HCT116 (cell line): ENCODE measurements around the gene PEX10. TPM values are rescaled to one million over a fixed set of nuclear protein-coding genes. Genes with fewer than 3 reads are reported as not detected.

Experiments used
- ATAC-seq: fragments of 200-7000 bp; cut with Tn5 transposase; 2 replicates; pipeline ENCODE4 v1.9.1; 2020; ENCODE audit warnings: mild to moderate bottlenecking, moderate library complexity
- BruUV-seq: library from RNA; stranded (reverse); fragments of 400-500 nt; replicated peaks from 2 replicates; lab custom pipeline; 2021; lab: Mats Ljungman, UMichigan
- CTCF ChIA-PET: fragments of 300-600 bp; sonication (Branson Sonifier 250); formaldehyde crosslinking; loops from one replicate; lab custom pipeline; 2021; ENCODE audit warnings: antibody characterized with exemption; lab: Charles Lee
- POLR2A ChIA-PET: fragments of 300-600, 350-600 bp; sonication (Branson Sonifier 250); formaldehyde crosslinking; loops from one replicate; lab custom pipeline; 2021; ENCODE audit warnings: antibody characterized with exemption; lab: Charles Lee
- RAD21 ChIA-PET, 2 experiments: fragments of 300-600 bp; sonication (Branson Sonifier 250); formaldehyde crosslinking; loops; one replicate each; lab custom pipeline; 2023; ENCODE audit warnings: low total read pairs in 2 of 2; ENCODE audit not compliant: uncharacterized antibody in 2 of 2, unreplicated experiment in 2 of 2, low non-redundant PET in 1 of 2; lab: Charles Lee
- DNase-seq: peaks from one replicate; pipeline ENCODE4 v3.0.0-alpha.2; 2010; ENCODE audit warnings: low read depth, low spot score
- H2AFZ ChIP-seq: fragments of 200-600 bp; shearing (Covaris generic), sonication (generic); 2 replicates; pipeline ENCODE4 v1.6.1; 2017; ENCODE audit warnings: low read depth, mixed run types, mixed read lengths, antibody characterized with exemption, low read length; ENCODE audit not compliant: poor library complexity, severe bottlenecking
- H3K27ac ChIP-seq: 2 replicates; pipeline ENCODE4 v1.5.1; 2012; ENCODE audit warnings: low read depth, low read length
- H3K27me3 ChIP-seq: fragments of 200-600 bp; sonication (generic); 2 replicates; pipeline ENCODE4 v1.6.1; 2016; ENCODE audit warnings: mixed run types, low read length, mixed read lengths; ENCODE audit not compliant: insufficient read depth
- H3K36me3 ChIP-seq, 2 experiments: fragments of 200-500 bp in 1 of 2; fragments of 200-600 bp in 1 of 2; sonication (Bioruptor generic) in 1 of 2; sonication (generic) in 1 of 2; 2 replicates each; pipeline versions ENCODE4 v1.5.1 to v1.6.1; 2014 to 2016; ENCODE audit warnings: low read length in 2 of 2, inconsistent platforms in 1 of 2, mixed read lengths in 1 of 2, mixed run types in 1 of 2; ENCODE audit not compliant: insufficient read depth in 2 of 2, control insufficient read depth in 1 of 2
- H3K4me1 ChIP-seq, 2 experiments: fragments of 200-600 bp in 1 of 2; sonication (generic) in 1 of 2; 2 replicates each; pipeline versions ENCODE4 v1.5.1 to v1.6.1; 2012 to 2017; ENCODE audit warnings: low read length in 2 of 2, inconsistent platforms in 1 of 2, mild to moderate bottlenecking in 1 of 2, mixed read lengths in 1 of 2, mixed run types in 1 of 2, moderate library complexity in 1 of 2; ENCODE audit not compliant: insufficient read depth in 2 of 2, control insufficient read depth in 1 of 2
- H3K4me2 ChIP-seq: fragments of 200-600 bp; sonication (generic); 2 replicates; pipeline ENCODE4 v1.6.1; 2017; ENCODE audit warnings: mixed run types, low read length, mixed read lengths
- H3K4me3 ChIP-seq, 2 experiments: fragments of 200-600 bp in 1 of 2; sonication (generic) in 1 of 2; replicated peaks in 1 of 2; 2 replicates each; pipeline ENCODE4 v1.5.1; 2011 to 2016; ENCODE audit warnings: low read length in 2 of 2, control low read depth in 1 of 2, low read depth in 1 of 2, mild to moderate bottlenecking in 1 of 2, mixed read lengths in 1 of 2, mixed run types in 1 of 2
- H3K79me2 ChIP-seq: fragments of 200-600 bp; sonication (generic); 2 replicates; pipeline ENCODE4 v1.6.1; 2017; ENCODE audit warnings: mild to moderate bottlenecking, mixed run types, low read length, moderate library complexity, mixed read lengths; ENCODE audit not compliant: insufficient read depth
- H3K9ac ChIP-seq: fragments of 200-600 bp; sonication (generic); 2 replicates; pipeline ENCODE4 v1.6.1; 2016; ENCODE audit warnings: low read length, mixed read lengths
- H3K9me2 ChIP-seq: fragments of 200-600 bp; sonication (generic), shearing (Covaris generic); 2 replicates; pipeline ENCODE4 v1.6.1; 2017; ENCODE audit warnings: mixed run types, mild to moderate bottlenecking, moderate library complexity; ENCODE audit not compliant: insufficient read depth
- H3K9me3 ChIP-seq, 2 experiments: fragments of 200-500 bp in 1 of 2; fragments of 200-600 bp in 1 of 2; sonication (Bioruptor generic) in 1 of 2; sonication (generic) in 1 of 2; 2 replicates each; pipeline ENCODE4 v1.6.1; 2014 to 2017; ENCODE audit warnings: low read length in 2 of 2, mixed read lengths in 2 of 2, inconsistent platforms in 1 of 2, low read depth in 1 of 2, mild to moderate bottlenecking in 1 of 2, mixed run types in 1 of 2, moderate library complexity in 1 of 2; ENCODE audit not compliant: control insufficient read depth in 1 of 2, insufficient read depth in 1 of 2
- H4K20me1 ChIP-seq: fragments of 200-600 bp; sonication (generic), shearing (Covaris generic); 2 replicates; pipeline ENCODE4 v1.6.1; 2017; ENCODE audit warnings: mixed run types, mild to moderate bottlenecking, moderate library complexity; ENCODE audit not compliant: insufficient read depth
- CEBPB ChIP-seq: IDR thresholded peaks from 2 replicates; pipeline ENCODE4 v1.6.1; 2012; ENCODE audit warnings: low read depth
- EGR1 ChIP-seq: IDR thresholded peaks from 2 replicates; pipeline ENCODE4 v1.6.1; 2012; ENCODE audit warnings: low read depth
- EZH2 ChIP-seq: fragments of 200-600 bp; sonication (generic); IDR thresholded peaks from 2 replicates; pipeline ENCODE4 v1.6.1; 2017; ENCODE audit warnings: antibody characterized with exemption, mixed run types
- EZH2phosphoT487 ChIP-seq: fragments of 200-600 bp; IDR thresholded peaks from 2 replicates; pipeline ENCODE4 v1.6.1; 2018; ENCODE audit warnings: antibody characterized with exemption, borderline replicate concordance
- JUND ChIP-seq: IDR thresholded peaks from 2 replicates; pipeline ENCODE4 v1.6.1; 2012
- POLR2AphosphoS5 ChIP-seq: IDR thresholded peaks from 2 replicates; pipeline ENCODE4 v1.6.1; 2011; ENCODE audit warnings: mild to moderate bottlenecking, low read depth, low read length, moderate library complexity
- RAD21 ChIP-seq: IDR thresholded peaks from 2 replicates; pipeline ENCODE4 v1.6.1; 2012; ENCODE audit warnings: low read depth, mild to moderate bottlenecking
- SIN3A ChIP-seq: IDR thresholded peaks from 2 replicates; pipeline ENCODE4 v1.6.1; 2012; ENCODE audit warnings: low read depth
- SRF ChIP-seq: IDR thresholded peaks from 2 replicates; pipeline ENCODE4 v1.6.1; 2012; ENCODE audit warnings: low read depth
- TCF7L2 ChIP-seq: IDR thresholded peaks from 2 replicates; pipeline ENCODE4 v1.7.0; 2011; ENCODE audit warnings: borderline replicate concordance, inconsistent platforms; ENCODE audit not compliant: insufficient read depth, insufficient read length; ENCODE audit errors: extremely low read depth
- YY1 ChIP-seq: IDR thresholded peaks from 2 replicates; pipeline ENCODE4 v1.6.1; 2011; ENCODE audit warnings: low read length, low read depth, moderate library complexity, mild to moderate bottlenecking; ENCODE audit not compliant: insufficient replicate concordance; ENCODE audit errors: extremely low read depth
- ZBTB33 ChIP-seq: IDR thresholded peaks from 2 replicates; pipeline ENCODE4 v1.6.1; 2011; ENCODE audit warnings: mild to moderate bottlenecking, low read length, moderate library complexity; ENCODE audit not compliant: insufficient replicate concordance; ENCODE audit errors: extremely low read depth
- intact Hi-C: fragments of 100-400 bp; cut with micrococcal nuclease; formaldehyde crosslinking; loops from 2 replicates; pipeline ENCODE4 v1.10.0; 2022
- total RNA-seq: library from RNA; stranded (reverse); gene quantifications from one replicate; pipeline ENCODE4 v1.2.1, GENCODE V29; 2021; ENCODE audit not compliant: unreplicated experiment
- TF ChIP-seq, protein P1 (sequence below), 3 experiments: fragments of 200-600 bp in 1 of 3; sonication (generic) in 1 of 3; IDR thresholded peaks in 2 of 3; conservative IDR thresholded peaks in 1 of 3; 2 replicates each; pipeline ENCODE4 v1.5.1; 2012 to 2017; ENCODE audit warnings: low read depth in 2 of 3, low read length in 2 of 3, antibody characterized with exemption in 1 of 3, borderline replicate concordance in 1 of 3, control low read depth in 1 of 3, mild to moderate bottlenecking in 1 of 3, mixed read lengths in 1 of 3, mixed run types in 1 of 3, moderate library complexity in 1 of 3; ENCODE audit not compliant: insufficient read depth in 1 of 3
- TF ChIP-seq, protein P2 (sequence below): IDR thresholded peaks from 2 replicates; pipeline ENCODE4 v1.6.1; 2012

PEX10 gene
- total RNA-seq, 1 experiment from 2014 or later, result 27.9 TPM

- intact Hi-C loops, result no loop called here
- Histone ChIP-seq H3K79me2 (no peaks in the 10 kb centered on the region), H3K4me1 (peaks cover 0 to 7% of the 10 kb centered on the region in 2 experiments; a peak in 1 of 4 replicates), H3K27me3 (no peaks in the 10 kb centered on the region), H4K20me1 (no peaks in the 10 kb centered on the region), H3K9me2 (no peaks in the 10 kb centered on the region), H3K9me3 (no peaks in the 10 kb centered on the region), H2AFZ (no peak overlapping the region), H3K36me3 (no peaks in the 10 kb centered on the region), H3K4me2 (no peak overlapping the region), H3K4me3 (no peak overlapping the region), H3K27ac (no peak overlapping the region), H3K9ac (no peak overlapping the region)
- CTCF ChIA-PET, result no interaction called here
- no peak for TF ChIP-seq SIN3A
- no peak for TF ChIP-seq EGR1
- no peak for TF ChIP-seq POLR2AphosphoS5
- TF ChIP-seq CEBPB, result no peak
- no peak for TF ChIP-seq YY1
- BruUV-seq, result no TSS peak
- POLR2A ChIA-PET, result no interaction called here
- DNase-seq (no peak), ATAC-seq (no peak; the same call in 1 of the 2 replicates)
- RAD21 ChIA-PET, result no interaction called here
Measured at GRCh38 chr1:2372551-2373490, 39.5 kb downstream of the PEX10 start.

DNA sequence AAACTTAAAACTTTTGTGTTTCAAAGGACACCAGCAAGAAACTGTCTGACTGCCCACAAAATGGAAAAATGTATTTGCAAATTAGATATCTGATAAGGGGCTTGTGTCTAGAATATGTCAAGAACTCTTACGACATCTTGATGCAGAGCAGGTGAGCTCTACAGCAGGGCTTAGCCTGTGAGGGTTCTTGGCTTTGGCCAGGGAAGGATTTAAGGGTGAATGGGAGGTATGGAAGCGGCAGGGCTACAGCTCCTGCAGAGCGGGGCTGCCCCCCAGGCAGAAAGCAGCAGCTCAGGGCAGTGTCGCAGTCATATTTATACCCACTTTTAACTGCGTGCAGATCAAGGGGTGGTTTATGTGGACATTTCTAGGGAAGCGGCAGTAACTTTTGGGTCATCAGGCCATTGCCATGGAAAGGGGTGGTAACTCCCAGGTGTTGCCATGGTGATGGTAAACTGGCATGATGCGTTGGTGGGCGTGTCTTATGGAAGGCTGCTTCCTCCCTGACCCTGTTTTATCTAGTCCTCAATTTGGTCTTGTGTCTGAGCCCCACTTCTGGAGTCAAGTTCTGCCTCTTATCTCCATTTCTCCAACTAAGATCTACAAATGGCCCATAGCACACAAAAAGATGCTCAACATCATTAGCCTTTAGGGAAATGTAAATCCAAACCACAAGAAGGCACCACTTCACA, 44.2 kb downstream of the PEX10 start:
- CTCF ChIA-PET, result no interaction called here
- RAD21 ChIA-PET, result no interaction called here
- TF ChIP-seq ZBTB33 (no peak), JUND (no peak), RAD21 (no peak), YY1 (no peak), EZH2phosphoT487 (no peak), TCF7L2 (no peak), SRF (no peak), EZH2 (no peak), EGR1 (no peak)
- TF ChIP-seq, protein P1, sequence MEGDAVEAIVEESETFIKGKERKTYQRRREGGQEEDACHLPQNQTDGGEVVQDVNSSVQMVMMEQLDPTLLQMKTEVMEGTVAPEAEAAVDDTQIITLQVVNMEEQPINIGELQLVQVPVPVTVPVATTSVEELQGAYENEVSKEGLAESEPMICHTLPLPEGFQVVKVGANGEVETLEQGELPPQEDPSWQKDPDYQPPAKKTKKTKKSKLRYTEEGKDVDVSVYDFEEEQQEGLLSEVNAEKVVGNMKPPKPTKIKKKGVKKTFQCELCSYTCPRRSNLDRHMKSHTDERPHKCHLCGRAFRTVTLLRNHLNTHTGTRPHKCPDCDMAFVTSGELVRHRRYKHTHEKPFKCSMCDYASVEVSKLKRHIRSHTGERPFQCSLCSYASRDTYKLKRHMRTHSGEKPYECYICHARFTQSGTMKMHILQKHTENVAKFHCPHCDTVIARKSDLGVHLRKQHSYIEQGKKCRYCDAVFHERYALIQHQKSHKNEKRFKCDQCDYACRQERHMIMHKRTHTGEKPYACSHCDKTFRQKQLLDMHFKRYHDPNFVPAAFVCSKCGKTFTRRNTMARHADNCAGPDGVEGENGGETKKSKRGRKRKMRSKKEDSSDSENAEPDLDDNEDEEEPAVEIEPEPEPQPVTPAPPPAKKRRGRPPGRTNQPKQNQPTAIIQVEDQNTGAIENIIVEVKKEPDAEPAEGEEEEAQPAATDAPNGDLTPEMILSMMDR (IDR thresholded peaks at IDR 0.05 in 2 of 3, conservative IDR thresholded peaks at IDR 0.05 in 1 of 3; ENCODE audit: borderline replicate concordance in 1 of 3, insufficient read depth in 1 of 3, low read depth in 2 of 3, low read length in 2 of 3), result no peak
- TF ChIP-seq, protein P2, sequence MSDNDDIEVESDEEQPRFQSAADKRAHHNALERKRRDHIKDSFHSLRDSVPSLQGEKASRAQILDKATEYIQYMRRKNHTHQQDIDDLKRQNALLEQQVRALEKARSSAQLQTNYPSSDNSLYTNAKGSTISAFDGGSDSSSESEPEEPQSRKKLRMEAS, result no peak

More for the DNA sequence above, 44.2 kb downstream of the PEX10 start:
- Histone ChIP-seq H3K4me3 (no peak overlapping the region), H3K27me3 (no peaks in the 10 kb centered on the region), H2AFZ (no peak overlapping the region), H3K79me2 (no peaks in the 10 kb centered on the region), H3K9me2 (no peaks in the 10 kb centered on the region), H3K9me3 (no peaks in the 10 kb centered on the region), H3K4me2 (no peak overlapping the region), H4K20me1 (no peaks in the 10 kb centered on the region), H3K9ac (no peak overlapping the region), H3K36me3 (no peaks in the 10 kb centered on the region), H3K4me1 (peaks cover 0 to 6% of the 10 kb centered on the region in 2 experiments; a peak in 1 of 4 replicates), H3K27ac (no peak overlapping the region)
- DNase-seq (no peak), ATAC-seq (no peak)
- intact Hi-C loops, result no loop called here
- no TSS peak for BruUV-seq
- POLR2A ChIA-PET, result no interaction called here
